Measurements from ENCODE around the gene FASN.
A peak's percentile ranks its signal among the peaks of the same experiment; 100 is the strongest.

The FASN gene

DNA sequence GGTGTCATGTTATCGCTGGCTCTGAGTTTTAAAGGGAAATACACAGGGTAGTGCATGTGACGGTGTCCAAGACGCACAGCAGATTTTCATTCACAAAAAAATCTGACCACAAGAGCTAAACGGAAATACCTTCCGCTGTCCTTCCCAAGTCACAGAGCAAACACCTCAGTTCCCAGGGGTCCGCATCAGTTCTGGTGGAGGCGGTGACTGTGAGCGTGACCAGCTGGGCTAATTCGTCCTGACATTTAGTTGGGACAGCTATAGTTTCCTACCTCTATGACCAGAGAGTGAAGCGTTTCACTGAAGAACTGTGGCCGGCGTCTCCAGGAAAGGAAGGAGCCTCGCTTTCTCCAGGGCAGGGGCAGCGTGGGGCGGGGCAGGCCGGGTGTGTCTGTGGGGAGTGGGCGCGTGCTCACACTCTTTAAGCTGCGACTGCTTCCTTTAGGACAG lies 10.5 kb upstream of the FASN start:
- no peak overlapping the region for H3K27ac ChIP-seq (ENCODE audit: insufficient read depth, low read depth, low read length, poor library complexity, severe bottlenecking)
- H3K4me1 ChIP-seq (ENCODE audit: control insufficient read depth, insufficient read depth, low read length) = peaks cover 28% of the 10 kb centered on the region
- no peaks in the 10 kb centered on the region for H3K9me3 ChIP-seq (ENCODE audit: control insufficient read depth, low read length)
- H3K36me3 ChIP-seq (ENCODE audit: control insufficient read depth, insufficient read depth, low read length) = peaks cover 4% of the 10 kb centered on the region
- no peaks in the 10 kb centered on the region for H3K27me3 ChIP-seq (ENCODE audit: control insufficient read depth, insufficient read depth, low read length, poor library complexity, severe bottlenecking)
- WGBS, 2 experiments = 93 to 95% methylated on average over 19 of the region's 19 CpGs
- H3K4me3 ChIP-seq (ENCODE audit: insufficient read depth, low read depth, low read length) = no peak overlapping the region

DNA sequence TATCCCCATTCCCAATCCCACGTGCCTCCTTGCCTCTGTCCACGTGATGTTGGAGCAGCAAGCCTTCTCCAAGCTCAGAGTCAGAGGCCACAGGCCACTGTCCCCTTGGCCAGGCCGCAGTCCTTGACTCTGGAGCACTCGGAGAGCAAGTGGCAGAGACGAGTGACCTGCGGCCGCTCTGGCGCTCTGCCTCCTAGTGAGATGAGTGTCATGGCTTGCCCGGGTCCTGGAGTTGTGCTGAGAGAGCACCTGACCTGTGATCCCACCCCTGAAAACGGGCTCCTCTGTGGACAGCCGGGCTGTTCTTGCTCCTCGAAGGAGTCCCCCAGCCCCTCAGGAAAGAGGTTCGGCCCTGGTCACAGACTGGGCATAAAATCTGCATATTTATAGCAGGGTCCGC lies 10.0 kb upstream of the FASN start:
- Histone ChIP-seq H3K4me1 (ENCODE audit: control insufficient read depth, insufficient read depth, low read length) (peaks cover 33% of the 10 kb centered on the region), H3K27me3 (ENCODE audit: control insufficient read depth, insufficient read depth, low read length, poor library complexity, severe bottlenecking) (no peaks in the 10 kb centered on the region), H3K9me3 (ENCODE audit: control insufficient read depth, low read length) (no peaks in the 10 kb centered on the region), H3K4me3 (ENCODE audit: insufficient read depth, low read depth, low read length) (no peak overlapping the region), H3K27ac (ENCODE audit: insufficient read depth, low read depth, low read length, poor library complexity, severe bottlenecking) (no peak overlapping the region), H3K36me3 (ENCODE audit: control insufficient read depth, insufficient read depth, low read length) (peaks cover 4% of the 10 kb centered on the region)
- WGBS, 2 experiments = 90 to 91% methylated on average over 14 of the region's 14 CpGs

DNA sequence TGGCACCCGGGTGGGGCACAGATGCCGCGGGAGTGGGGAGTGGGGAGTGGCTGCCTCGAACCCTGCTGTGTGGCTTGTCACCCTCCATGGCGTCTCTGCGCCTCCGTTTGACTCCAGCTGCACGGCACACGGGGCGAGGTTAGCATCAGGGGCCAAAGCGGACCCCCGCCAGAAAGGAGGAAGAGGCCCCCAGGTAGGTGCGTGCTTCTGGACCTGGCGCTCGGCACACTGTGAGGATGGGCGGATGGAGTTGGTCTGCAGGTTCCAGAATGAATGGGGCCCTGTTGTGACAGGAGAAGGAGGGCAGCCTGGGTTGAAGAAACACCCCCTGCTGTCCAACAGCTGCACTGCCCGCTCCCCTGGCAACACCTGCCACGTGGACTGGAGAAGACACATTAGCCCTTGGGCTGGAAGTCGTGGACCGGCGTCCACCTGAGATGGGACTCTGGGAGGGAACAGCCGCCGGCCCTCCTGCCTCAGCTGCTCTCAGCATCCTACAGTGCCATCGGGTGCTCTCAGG lies 9.4 kb upstream of the FASN start:
- peaks cover 38% of the 10 kb centered on the region for H3K4me1 ChIP-seq (ENCODE audit: control insufficient read depth, insufficient read depth, low read length)
- no peaks in the 10 kb centered on the region for H3K27me3 ChIP-seq (ENCODE audit: control insufficient read depth, insufficient read depth, low read length, poor library complexity, severe bottlenecking)
- H3K27ac ChIP-seq (ENCODE audit: insufficient read depth, low read depth, low read length, poor library complexity, severe bottlenecking) = no peak overlapping the region
- H3K4me3 ChIP-seq (ENCODE audit: insufficient read depth, low read depth, low read length) = no peak overlapping the region
- peaks cover 3% of the 10 kb centered on the region for H3K36me3 ChIP-seq (ENCODE audit: control insufficient read depth, insufficient read depth, low read length)
- WGBS, 2 experiments = 90 to 91% methylated on average over 24 of the region's 24 CpGs
- no peaks in the 10 kb centered on the region for H3K9me3 ChIP-seq (ENCODE audit: control insufficient read depth, low read length)

DNA sequence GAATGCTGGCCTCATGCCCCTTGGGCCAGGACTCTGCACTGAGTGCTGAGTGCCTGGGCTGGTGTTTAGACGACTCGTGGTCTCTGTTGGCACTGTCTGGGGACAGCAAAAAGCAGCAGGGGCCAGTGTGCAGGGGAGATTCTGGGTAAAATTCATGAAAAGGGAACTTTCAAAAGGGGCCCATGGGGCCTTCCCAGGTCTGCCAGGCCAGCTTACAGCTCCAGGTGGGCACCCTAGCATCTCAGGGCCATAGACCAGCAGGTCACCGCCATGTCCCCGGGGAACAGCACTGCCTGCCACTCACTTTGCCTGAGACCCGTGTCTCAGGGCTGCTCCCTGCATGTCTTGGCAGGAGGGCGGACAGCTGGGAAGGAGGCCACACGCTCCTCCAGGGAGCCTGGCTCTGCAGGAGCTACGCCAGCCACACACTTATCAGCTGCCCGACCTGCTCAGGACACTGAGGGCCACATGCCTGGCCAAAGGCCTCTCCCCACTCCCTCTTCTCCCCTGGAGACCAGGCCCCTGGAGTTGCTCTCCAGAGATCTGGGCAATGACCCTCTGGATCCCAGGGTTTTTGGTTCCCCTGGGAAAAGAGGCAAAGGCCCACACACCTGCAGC lies 8.8 kb upstream of the FASN start:
- WGBS, 2 experiments = 87% methylated on average over 9 of the region's 9 CpGs
- peaks cover 44% of the 10 kb centered on the region for H3K4me1 ChIP-seq (ENCODE audit: control insufficient read depth, insufficient read depth, low read length)
- H3K27ac ChIP-seq (ENCODE audit: insufficient read depth, low read depth, low read length, poor library complexity, severe bottlenecking) = no peak overlapping the region
- H3K4me3 ChIP-seq (ENCODE audit: insufficient read depth, low read depth, low read length) = no peak overlapping the region
- no peaks in the 10 kb centered on the region for H3K9me3 ChIP-seq (ENCODE audit: control insufficient read depth, low read length)
- H3K36me3 ChIP-seq (ENCODE audit: control insufficient read depth, insufficient read depth, low read length) = no peaks in the 10 kb centered on the region
- no peaks in the 10 kb centered on the region for H3K27me3 ChIP-seq (ENCODE audit: control insufficient read depth, insufficient read depth, low read length, poor library complexity, severe bottlenecking)

DNA sequence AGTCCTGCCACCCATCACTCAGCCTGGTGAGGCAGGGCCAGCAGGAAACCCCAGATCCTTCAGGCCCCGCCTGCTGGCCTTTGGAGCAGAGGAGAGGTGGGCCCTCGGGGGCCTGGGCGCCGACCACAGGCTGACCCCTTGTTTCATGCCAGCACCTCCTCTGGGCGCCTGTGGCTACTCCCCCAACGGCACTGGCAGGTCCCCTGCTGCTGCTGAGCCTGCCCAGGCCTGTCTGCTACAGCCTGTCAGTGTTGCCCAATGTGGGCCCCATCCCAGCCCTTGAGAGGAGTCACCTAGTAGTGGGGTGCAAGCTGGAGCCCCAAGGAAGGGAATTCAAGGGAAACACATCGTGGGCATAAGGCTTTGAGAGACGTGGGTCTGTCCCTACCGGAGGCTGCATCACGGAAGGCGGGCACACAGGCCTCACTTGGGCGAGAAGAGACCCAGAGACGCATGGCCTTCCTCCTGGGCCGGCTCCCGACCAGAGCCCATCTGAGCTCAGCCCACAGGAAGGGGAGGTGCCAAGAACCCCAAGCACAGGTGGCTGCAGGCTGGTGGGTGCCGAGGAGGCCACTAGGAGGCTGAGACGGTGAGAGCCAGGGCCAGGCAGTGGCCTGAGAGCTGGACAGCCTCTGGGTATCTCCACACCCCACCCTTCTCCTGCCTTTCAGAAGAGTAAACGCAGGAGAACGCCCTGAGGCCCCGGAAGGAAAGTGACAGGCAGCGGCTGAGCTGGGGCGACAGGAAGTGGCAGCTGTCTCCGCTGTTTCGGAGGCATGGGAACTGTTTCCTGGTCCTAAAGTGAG lies 8.0 kb upstream of the FASN start:
- H3K4me3 ChIP-seq (ENCODE audit: insufficient read depth, low read depth, low read length) = no peak overlapping the region
- H3K27me3 ChIP-seq (ENCODE audit: control insufficient read depth, insufficient read depth, low read length, poor library complexity, severe bottlenecking) = no peaks in the 10 kb centered on the region
- no peak overlapping the region for H3K27ac ChIP-seq (ENCODE audit: insufficient read depth, low read depth, low read length, poor library complexity, severe bottlenecking)
- no peaks in the 10 kb centered on the region for H3K9me3 ChIP-seq (ENCODE audit: control insufficient read depth, low read length)
- H3K36me3 ChIP-seq (ENCODE audit: control insufficient read depth, insufficient read depth, low read length) = no peaks in the 10 kb centered on the region
- 65 to 68% methylated on average over 24 of the region's 24 CpGs for WGBS, 2 experiments
- peaks cover 51% of the 10 kb centered on the region for H3K4me1 ChIP-seq (ENCODE audit: control insufficient read depth, insufficient read depth, low read length)

DNA sequence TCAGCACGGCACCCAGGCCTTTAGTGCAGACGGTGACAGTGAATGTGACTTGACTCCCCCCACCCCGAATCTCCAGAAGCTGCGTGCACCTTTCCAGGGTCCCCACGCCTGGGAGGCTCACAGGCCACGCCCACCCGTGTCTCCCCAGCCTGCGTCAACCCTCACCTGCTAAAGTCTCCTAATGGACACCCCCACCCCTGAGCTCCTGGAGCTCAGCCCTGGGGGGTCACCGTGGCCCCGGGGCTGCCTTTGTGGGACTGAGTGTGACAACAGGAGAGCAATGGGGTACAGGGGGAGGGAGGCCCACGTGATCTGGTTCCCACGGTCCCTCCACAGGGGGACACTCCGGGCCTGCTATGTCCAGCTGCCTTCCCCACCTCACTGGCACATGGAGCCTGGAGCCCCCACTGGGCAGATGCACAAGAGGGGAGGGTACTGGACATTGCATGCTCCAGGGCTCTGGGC lies 7.4 kb upstream of the FASN start:
- no peak overlapping the region for H3K27ac ChIP-seq (ENCODE audit: insufficient read depth, low read depth, low read length, poor library complexity, severe bottlenecking)
- H3K9me3 ChIP-seq (ENCODE audit: control insufficient read depth, low read length) = no peaks in the 10 kb centered on the region
- WGBS, 2 experiments = 89 to 94% methylated on average over 13 of the region's 13 CpGs
- no peak overlapping the region for H3K4me3 ChIP-seq (ENCODE audit: insufficient read depth, low read depth, low read length)
- H3K27me3 ChIP-seq (ENCODE audit: control insufficient read depth, insufficient read depth, low read length, poor library complexity, severe bottlenecking) = no peaks in the 10 kb centered on the region
- no peaks in the 10 kb centered on the region for H3K36me3 ChIP-seq (ENCODE audit: control insufficient read depth, insufficient read depth, low read length)
- H3K4me1 ChIP-seq (ENCODE audit: control insufficient read depth, insufficient read depth, low read length) = peaks cover 57% of the 10 kb centered on the region

DNA sequence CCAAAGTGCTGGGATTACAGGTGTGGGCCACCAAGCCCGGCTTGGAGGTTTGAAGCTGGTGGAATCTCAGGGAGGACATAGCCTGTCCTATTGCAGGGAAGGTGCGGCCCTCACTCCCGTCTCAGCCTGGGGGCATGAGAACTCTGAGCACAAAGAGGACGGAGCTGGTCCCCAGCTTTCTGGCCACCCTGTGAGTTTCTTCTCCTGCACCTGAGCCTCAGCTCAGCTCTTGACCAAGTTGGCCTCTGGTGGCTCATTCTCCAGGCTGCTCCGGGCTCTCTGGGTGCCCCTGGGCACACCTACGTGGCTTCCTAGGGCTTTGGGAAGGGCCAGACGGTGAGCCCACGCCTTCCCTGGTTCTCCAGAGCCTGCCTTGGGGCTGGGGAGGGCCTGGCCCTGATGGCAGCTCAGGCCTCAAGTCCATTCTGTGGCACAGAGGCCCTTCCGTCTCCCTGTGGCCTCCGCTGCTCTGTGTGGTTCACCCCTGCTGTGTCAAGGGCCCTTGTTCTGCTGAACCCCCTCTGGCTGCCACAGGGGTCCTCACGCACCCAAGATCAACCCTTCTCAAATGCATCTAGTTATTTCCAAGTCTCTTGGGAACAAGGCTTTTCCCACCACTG lies 6.9 kb upstream of the FASN start:
- 92 to 93% methylated on average over 11 of the region's 11 CpGs for WGBS, 2 experiments

DNA sequence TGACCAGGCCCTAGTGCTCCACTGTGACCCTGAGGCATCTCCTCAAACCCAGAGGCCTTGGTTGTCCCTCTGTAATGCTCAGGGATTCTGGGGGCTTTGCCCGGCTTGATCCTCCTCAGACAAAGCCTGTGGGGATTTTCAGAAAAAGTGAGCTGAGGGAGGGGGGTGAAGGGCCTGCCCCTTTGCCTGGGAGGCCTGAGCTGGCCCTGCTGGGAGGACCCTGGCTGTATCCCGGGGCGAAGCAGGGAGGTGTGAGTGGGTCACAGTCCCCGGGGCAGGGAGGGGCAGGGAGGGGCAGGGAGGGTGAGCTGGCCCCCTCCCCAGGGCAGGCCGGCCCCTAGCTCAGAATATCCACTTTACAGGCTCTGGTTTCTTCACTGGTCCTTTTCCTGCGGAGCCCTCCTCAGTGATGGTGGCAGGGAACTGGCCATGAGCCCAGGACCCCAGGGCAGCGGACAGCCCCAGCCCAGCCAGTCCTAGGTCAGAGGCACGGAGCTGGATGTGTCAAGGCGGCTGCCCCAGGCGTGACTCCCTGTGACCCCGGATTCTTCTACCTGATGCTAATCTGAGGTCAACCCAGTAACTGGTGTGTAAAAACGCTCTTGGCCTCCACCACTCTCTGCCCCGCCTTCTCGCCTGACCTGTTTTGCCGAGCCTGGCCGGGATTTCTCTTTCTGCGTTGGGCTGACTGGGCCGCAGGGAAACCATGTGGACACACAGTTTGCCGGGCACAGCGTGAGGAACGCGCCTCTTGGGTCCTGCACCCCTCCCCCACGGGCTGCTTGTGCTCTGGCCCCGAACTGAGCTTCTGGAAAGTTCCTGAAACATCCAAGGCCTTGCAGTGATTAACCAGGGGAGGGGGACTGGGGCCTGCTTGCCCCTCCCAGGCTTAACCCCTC lies 5.8 kb upstream of the FASN start:
- 33 to 36% methylated on average over 24 of the region's 24 CpGs for whole genome bisulfite sequencing, 2 experiments
- Histone ChIP-seq H3K4me3 (ENCODE audit: insufficient read depth, low read depth, low read length) (no peak overlapping the region), H3K27ac (ENCODE audit: insufficient read depth, low read depth, low read length, poor library complexity, severe bottlenecking) (peak overlapping the region; percentile 96), H3K4me1 (ENCODE audit: control insufficient read depth, insufficient read depth, low read length) (peaks cover 67% of the 10 kb centered on the region), H3K27me3 (ENCODE audit: control insufficient read depth, insufficient read depth, low read length, poor library complexity, severe bottlenecking) (no peaks in the 10 kb centered on the region), H3K9me3 (ENCODE audit: control insufficient read depth, low read length) (no peaks in the 10 kb centered on the region), H3K36me3 (ENCODE audit: control insufficient read depth, insufficient read depth, low read length) (no peaks in the 10 kb centered on the region)

More for the DNA sequence above, 6.9 kb upstream of the FASN start:
- H3K4me1 ChIP-seq (ENCODE audit: control insufficient read depth, insufficient read depth, low read length) = peaks cover 59% of the 10 kb centered on the region
- H3K27ac ChIP-seq (ENCODE audit: insufficient read depth, low read depth, low read length, poor library complexity, severe bottlenecking) = no peak overlapping the region
- H3K4me3 ChIP-seq (ENCODE audit: insufficient read depth, low read depth, low read length) = no peak overlapping the region
- H3K36me3 ChIP-seq (ENCODE audit: control insufficient read depth, insufficient read depth, low read length) = no peaks in the 10 kb centered on the region
- H3K27me3 ChIP-seq (ENCODE audit: control insufficient read depth, insufficient read depth, low read length, poor library complexity, severe bottlenecking) = no peaks in the 10 kb centered on the region
- no peaks in the 10 kb centered on the region for H3K9me3 ChIP-seq (ENCODE audit: control insufficient read depth, low read length)

DNA sequence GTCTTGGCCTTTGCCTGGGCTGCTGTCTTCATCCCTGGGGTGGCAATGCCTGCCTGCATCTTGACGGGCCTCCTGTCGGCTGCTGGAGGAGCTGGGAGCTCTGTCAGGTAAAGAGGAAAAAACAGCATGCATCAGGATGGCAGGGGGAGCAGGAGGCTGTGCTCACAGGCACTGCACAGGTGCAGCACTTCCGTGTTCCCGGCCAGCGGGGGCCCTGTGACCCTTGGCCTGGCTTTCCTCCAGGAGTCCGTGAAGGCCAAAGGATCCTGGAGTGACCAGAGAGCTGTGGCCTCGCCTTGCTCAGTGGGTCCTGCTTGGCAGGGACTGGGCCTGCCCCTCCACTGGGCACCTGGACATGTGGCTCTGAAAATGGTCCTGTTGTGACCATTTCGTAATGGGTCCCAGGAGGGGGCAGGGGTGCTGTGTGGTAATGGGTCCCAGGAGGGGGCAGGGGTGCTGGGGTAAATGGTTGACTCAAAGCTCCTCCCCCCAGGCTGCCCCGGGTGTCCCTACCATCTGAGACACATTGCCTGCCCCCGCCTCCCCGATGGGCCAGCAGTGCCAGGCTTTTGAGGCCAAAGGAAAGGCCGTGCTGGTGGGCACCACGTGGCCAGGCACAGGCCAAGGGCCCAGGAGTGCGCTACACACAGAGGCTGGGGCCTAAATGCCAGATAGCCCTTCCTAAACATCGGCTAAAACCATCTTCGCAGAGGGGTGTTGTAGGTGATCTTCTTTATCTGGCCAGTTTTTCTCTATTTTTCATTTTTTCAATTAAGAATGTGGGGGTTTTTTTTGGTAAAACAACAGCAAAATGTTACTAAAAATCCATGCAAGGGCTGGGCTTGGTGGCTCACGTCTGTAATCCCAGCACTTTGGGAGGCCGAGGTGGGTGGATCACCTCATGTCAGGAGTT lies 4.0 kb upstream of the FASN start:
- H3K36me3 ChIP-seq (ENCODE audit: control insufficient read depth, insufficient read depth, low read length) = no peaks in the 10 kb centered on the region
- H3K27me3 ChIP-seq (ENCODE audit: control insufficient read depth, insufficient read depth, low read length, poor library complexity, severe bottlenecking) = no peaks in the 10 kb centered on the region
- no peak overlapping the region for H3K27ac ChIP-seq (ENCODE audit: insufficient read depth, low read depth, low read length, poor library complexity, severe bottlenecking)
- H3K4me3 ChIP-seq (ENCODE audit: insufficient read depth, low read depth, low read length) = no peak overlapping the region
- peaks cover 64% of the 10 kb centered on the region for H3K4me1 ChIP-seq (ENCODE audit: control insufficient read depth, insufficient read depth, low read length)
- WGBS, 2 experiments = 85 to 87% methylated on average over 18 of the region's 18 CpGs
- H3K9me3 ChIP-seq (ENCODE audit: control insufficient read depth, low read length) = no peaks in the 10 kb centered on the region
